A549 (cell line): ENCODE data around the gene PUS7. TPM values are rescaled to one million over a fixed set of nuclear protein-coding genes. Genes with fewer than 3 reads are reported as not detected.

ENCODE experiments used
- ATAC-seq, 2 experiments: fragments of 200-7000 bp in 1 of 2; fragments of >200 bp in 1 of 2; cut with Nextera tagmentation in 1 of 2; cut with Tn5 transposase in 1 of 2; 3 replicates each; pipeline versions ENCODE4 v1.8.0 to v1.9.1; 2018 to 2020; ENCODE audit warnings: mild to moderate bottlenecking in 1 of 2, moderate library complexity in 1 of 2
- CTCF ChIA-PET: fragments of 300-600 bp; sonication (Branson Sonifier 250); formaldehyde crosslinking; extraction: SDS; loops from one replicate; lab custom pipeline; 2021; ENCODE audit warnings: antibody characterized with exemption, inconsistent platforms; lab: Yijun Ruan, JAX
- POLR2A ChIA-PET: fragments of 350-600 bp; formaldehyde crosslinking; extraction: SDS; loops from one replicate; lab custom pipeline; 2021; ENCODE audit warnings: antibody characterized with exemption, inconsistent platforms; lab: Yijun Ruan, JAX
- DNase-seq, 2 experiments: peaks; one replicate each; pipeline versions ENCODE4 v3.0.0 to v3.0.0-alpha.2; 2011 to 2016; ENCODE audit warnings: low read depth in 1 of 2, low spot score in 1 of 2
- FAIRE-seq: peaks from 2 replicates; lab custom pipeline; 2011; peaks lifted over from hg19 to GRCh38; lab: Jason Lieb, UNC
- H3K27ac ChIP-seq, 2 experiments: fragments of >200 bp; sonication (Bioruptor Twin); formaldehyde crosslinking; 3 replicates each; pipeline ENCODE4 v1.5.1; 2016 to 2017
- H3K4me1 ChIP-seq: fragments of >200 bp; sonication (Bioruptor Twin); formaldehyde crosslinking; 3 replicates; pipeline ENCODE4 v1.6.1; 2016
- H3K4me2 ChIP-seq: fragments of >200 bp; sonication (Bioruptor Twin); formaldehyde crosslinking; 3 replicates; pipeline ENCODE4 v1.6.1; 2016
- H3K4me3 ChIP-seq: fragments of >200 bp; sonication (Bioruptor Twin); formaldehyde crosslinking; 3 replicates; pipeline ENCODE4 v1.5.1; 2016
- H3K9me3 ChIP-seq: fragments of >200 bp; sonication (Bioruptor Twin); formaldehyde crosslinking; 3 replicates; pipeline ENCODE4 v1.6.1; 2016
- CEBPB ChIP-seq, 2 experiments: fragments of >200 bp in 1 of 2; sonication (Bioruptor Twin) in 1 of 2; formaldehyde crosslinking in 1 of 2; IDR thresholded peaks; 2 replicates each; pipeline ENCODE4 v1.6.1; 2012 to 2016
- CHD4 ChIP-seq: fragments of 200-600 bp; sonication (generic); IDR thresholded peaks from 2 replicates; pipeline ENCODE4 v1.6.1; 2016; ENCODE audit warnings: antibody characterized with exemption, mild to moderate bottlenecking, borderline replicate concordance
- EHMT2 ChIP-seq: fragments of 200-600 bp; sonication (generic); IDR thresholded peaks from 2 replicates; pipeline ENCODE4 v1.6.1; 2016; ENCODE audit warnings: antibody characterized with exemption, low read depth, mild to moderate bottlenecking, moderate library complexity
- FOSL2 ChIP-seq, 2 experiments: fragments of 450-650 bp in 1 of 2; fragments of >200 bp in 1 of 2; sonication (Bioruptor Twin) in 1 of 2; formaldehyde crosslinking; IDR thresholded peaks; 2 replicates each; pipeline versions ENCODE4 v1.5.0 to v1.6.1; 2016 to 2020; ENCODE audit warnings: mild to moderate bottlenecking in 1 of 2, moderate library complexity in 1 of 2
- FOXS1 ChIP-seq: fragments of 250-450 bp; sonication (Bioruptor Pico); IDR thresholded peaks from 2 replicates; pipeline ENCODE4 v1.5.0; 2020; ENCODE audit warnings: mild to moderate bottlenecking, moderate library complexity
- HOXB13 ChIP-seq: fragments of 250-450 bp; sonication (Bioruptor Pico); IDR thresholded peaks from 2 replicates; pipeline ENCODE4 v1.5.0; 2020; ENCODE audit warnings: low read depth, mild to moderate bottlenecking, moderate library complexity
- HOXB5 ChIP-seq: fragments of 250-450 bp; sonication (Bioruptor Pico); IDR thresholded peaks from 2 replicates; pipeline ENCODE4 v1.5.0; 2020; ENCODE audit warnings: mild to moderate bottlenecking, moderate library complexity
- JUN ChIP-seq, 2 experiments: fragments of >200 bp; sonication (Bioruptor Twin); formaldehyde crosslinking; IDR thresholded peaks; 2 replicates in 1 of 2; 3 replicates in 1 of 2; pipeline ENCODE4 v1.6.1; 2016 to 2017
- JUNB ChIP-seq: fragments of >200 bp; sonication (Bioruptor Twin); formaldehyde crosslinking; IDR thresholded peaks from 2 replicates; pipeline ENCODE4 v1.6.1; 2016
- KDM1A ChIP-seq: fragments of 200-600 bp; sonication (generic); IDR thresholded peaks from 2 replicates; pipeline ENCODE4 v1.6.1; 2016; ENCODE audit warnings: low read depth, mild to moderate bottlenecking
- KDM5A ChIP-seq: fragments of 200-600 bp; sonication (generic); IDR thresholded peaks from 2 replicates; pipeline ENCODE4 v1.6.1; 2016; ENCODE audit warnings: antibody characterized with exemption, mild to moderate bottlenecking
- NFE2L2 ChIP-seq: fragments of 150-350 bp; conservative IDR thresholded peaks from 2 replicates; pipeline ENCODE4 v1.6.1; 2014; ENCODE audit warnings: low read length
- RAD21 ChIP-seq, 2 experiments: fragments of >200 bp in 1 of 2; sonication (Bioruptor Twin) in 1 of 2; formaldehyde crosslinking in 1 of 2; IDR thresholded peaks in 1 of 2; conservative IDR thresholded peaks in 1 of 2; 2 replicates in 1 of 2; 3 replicates in 1 of 2; pipeline ENCODE4 v1.6.1; 2012 to 2018; ENCODE audit warnings: inconsistent platforms in 1 of 2
- RCOR1 ChIP-seq: fragments of 150-350 bp; IDR thresholded peaks from 2 replicates; pipeline ENCODE4 v1.6.1; 2014; ENCODE audit warnings: antibody characterized with exemption, low read length, low read depth
- REST ChIP-seq: fragments of 200-600 bp; sonication (generic); IDR thresholded peaks from 2 replicates; pipeline ENCODE4 v1.6.1; 2016; ENCODE audit warnings: antibody characterized with exemption, mild to moderate bottlenecking, moderate library complexity
- RFX5 ChIP-seq: fragments of 450-650 bp; IDR thresholded peaks from 2 replicates; pipeline ENCODE4 v1.7.1; 2014; ENCODE audit warnings: antibody characterized with exemption, mild to moderate bottlenecking, moderate library complexity
- SMC3 ChIP-seq: fragments of >200 bp; sonication (Bioruptor Twin); formaldehyde crosslinking; IDR thresholded peaks from 3 replicates; pipeline ENCODE4 v1.6.1; 2018; ENCODE audit warnings: inconsistent platforms
- TFCP2L1 ChIP-seq: fragments of 250-450 bp; sonication (Bioruptor Pico); IDR thresholded peaks from 2 replicates; pipeline ENCODE4 v1.5.0; 2021; ENCODE audit warnings: mild to moderate bottlenecking
- TP53 ChIP-seq: fragments of 250-450 bp; sonication (Bioruptor Pico); IDR thresholded peaks from 2 replicates; pipeline ENCODE4 v1.5.0; 2021; ENCODE audit warnings: mild to moderate bottlenecking, moderate library complexity
- ZFP36 ChIP-seq: fragments of 450-650 bp; IDR thresholded peaks from 2 replicates; pipeline ENCODE4 v1.6.1; 2014; ENCODE audit warnings: borderline replicate concordance; ENCODE audit not compliant: partially characterized antibody
- ZNF302 ChIP-seq: fragments of 250-450 bp; sonication (Bioruptor Pico); IDR thresholded peaks from 2 replicates; pipeline ENCODE4 v1.9.0; 2021; ENCODE audit warnings: inconsistent platforms, mild to moderate bottlenecking, moderate library complexity
- ZSCAN20 ChIP-seq: fragments of 250-450 bp; sonication (Bioruptor Pico); IDR thresholded peaks from 2 replicates; pipeline ENCODE4 v1.8.0; 2022; ENCODE audit warnings: mild to moderate bottlenecking, moderate library complexity
- WGBS: methylation state at CpG from one replicate; pipeline ENCODE4 v1.1.6; 2017; ENCODE audit errors: missing lambda C conversion rate; 5-methylcytosine and 5-hydroxymethylcytosine counted together
- polyA plus RNA-seq, 4 experiments: library from polyadenylated mRNA; depleted of rRNA in 3 of 4; stranded (reverse); fragments of >200 nt; fragmentation: RNase III in 1 of 4; extraction: RNeasy Plus Mini Kit Qiagen cat#74134 plus additional on column Dnase treatment in 1 of 4; gene quantifications; 2 replicates in 3 of 4; 3 replicates in 1 of 4; pipeline ENCODE4 v1.2.3, GENCODE V29; 2011 to 2017
- TF ChIP-seq, protein P1 (sequence below): fragments of 450-650 bp; IDR thresholded peaks from 2 replicates; pipeline ENCODE4 v1.6.1; 2014; ENCODE audit warnings: antibody characterized with exemption
- TF ChIP-seq, protein P2 (sequence below): fragments of >200 bp; sonication (Bioruptor Twin); formaldehyde crosslinking; IDR thresholded peaks from 3 replicates; pipeline ENCODE4 v1.5.1; 2016
- TF ChIP-seq, protein P3 (sequence below): fragments of >200 bp; sonication (Bioruptor Twin); formaldehyde crosslinking; IDR thresholded peaks from 3 replicates; pipeline ENCODE4 v1.6.1; 2016
- TF ChIP-seq, protein P4 (sequence below): IDR thresholded peaks from 2 replicates; pipeline ENCODE4 v1.6.1; 2012; ENCODE audit warnings: low read depth, borderline replicate concordance

Gene PUS7
- polyA plus RNA-seq, 2 of the 4 experiments (the other 2 are of a cell fraction), result 33.1 to 47.9 TPM

DNA sequence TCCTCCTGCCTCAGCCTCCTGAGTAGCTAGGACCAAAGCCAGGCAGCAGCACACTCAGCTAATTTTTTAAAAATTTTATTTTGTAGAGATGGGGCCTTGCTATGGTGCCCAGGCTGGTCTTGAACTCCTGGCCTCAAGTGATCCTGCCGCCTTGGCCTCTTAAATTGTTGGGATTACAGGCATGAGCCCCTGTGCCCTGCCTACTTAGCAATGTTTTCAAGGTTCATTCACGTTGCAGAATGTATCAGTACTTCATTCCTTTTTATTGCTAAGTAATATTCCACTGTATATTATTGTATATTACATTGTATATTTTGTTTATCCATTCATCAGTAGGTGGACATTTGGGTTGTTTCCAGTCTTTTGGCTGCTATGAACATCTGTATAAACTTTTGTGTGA, 44.2 kb downstream of the PUS7 start:
- POLR2A ChIA-PET, result no interaction called here
- TF ChIP-seq RFX5 (no peak), JUNB (no peak), HOXB5 (no peak), FOXS1 (CRISPR knock-in tag) (no peak), HOXB13 (CRISPR knock-in tag) (no peak), KDM5A (no peak), CHD4 (no peak), KDM1A (no peak), JUN (IDR thresholded peaks at IDR 0.05) (no peak), ZSCAN20 (CRISPR knock-in tag) (no peak), REST (no peak), SMC3 (no peak)
- TF ChIP-seq, protein P1, sequence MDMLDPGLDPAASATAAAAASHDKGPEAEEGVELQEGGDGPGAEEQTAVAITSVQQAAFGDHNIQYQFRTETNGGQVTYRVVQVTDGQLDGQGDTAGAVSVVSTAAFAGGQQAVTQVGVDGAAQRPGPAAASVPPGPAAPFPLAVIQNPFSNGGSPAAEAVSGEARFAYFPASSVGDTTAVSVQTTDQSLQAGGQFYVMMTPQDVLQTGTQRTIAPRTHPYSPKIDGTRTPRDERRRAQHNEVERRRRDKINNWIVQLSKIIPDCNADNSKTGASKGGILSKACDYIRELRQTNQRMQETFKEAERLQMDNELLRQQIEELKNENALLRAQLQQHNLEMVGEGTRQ, result no peak
- TF ChIP-seq, protein P2, sequence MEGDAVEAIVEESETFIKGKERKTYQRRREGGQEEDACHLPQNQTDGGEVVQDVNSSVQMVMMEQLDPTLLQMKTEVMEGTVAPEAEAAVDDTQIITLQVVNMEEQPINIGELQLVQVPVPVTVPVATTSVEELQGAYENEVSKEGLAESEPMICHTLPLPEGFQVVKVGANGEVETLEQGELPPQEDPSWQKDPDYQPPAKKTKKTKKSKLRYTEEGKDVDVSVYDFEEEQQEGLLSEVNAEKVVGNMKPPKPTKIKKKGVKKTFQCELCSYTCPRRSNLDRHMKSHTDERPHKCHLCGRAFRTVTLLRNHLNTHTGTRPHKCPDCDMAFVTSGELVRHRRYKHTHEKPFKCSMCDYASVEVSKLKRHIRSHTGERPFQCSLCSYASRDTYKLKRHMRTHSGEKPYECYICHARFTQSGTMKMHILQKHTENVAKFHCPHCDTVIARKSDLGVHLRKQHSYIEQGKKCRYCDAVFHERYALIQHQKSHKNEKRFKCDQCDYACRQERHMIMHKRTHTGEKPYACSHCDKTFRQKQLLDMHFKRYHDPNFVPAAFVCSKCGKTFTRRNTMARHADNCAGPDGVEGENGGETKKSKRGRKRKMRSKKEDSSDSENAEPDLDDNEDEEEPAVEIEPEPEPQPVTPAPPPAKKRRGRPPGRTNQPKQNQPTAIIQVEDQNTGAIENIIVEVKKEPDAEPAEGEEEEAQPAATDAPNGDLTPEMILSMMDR, result no peak
- TF ChIP-seq, protein P3, sequence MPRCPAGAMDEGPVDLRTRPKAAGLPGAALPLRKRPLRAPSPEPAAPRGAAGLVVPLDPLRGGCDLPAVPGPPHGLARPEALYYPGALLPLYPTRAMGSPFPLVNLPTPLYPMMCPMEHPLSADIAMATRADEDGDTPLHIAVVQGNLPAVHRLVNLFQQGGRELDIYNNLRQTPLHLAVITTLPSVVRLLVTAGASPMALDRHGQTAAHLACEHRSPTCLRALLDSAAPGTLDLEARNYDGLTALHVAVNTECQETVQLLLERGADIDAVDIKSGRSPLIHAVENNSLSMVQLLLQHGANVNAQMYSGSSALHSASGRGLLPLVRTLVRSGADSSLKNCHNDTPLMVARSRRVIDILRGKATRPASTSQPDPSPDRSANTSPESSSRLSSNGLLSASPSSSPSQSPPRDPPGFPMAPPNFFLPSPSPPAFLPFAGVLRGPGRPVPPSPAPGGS, result no peak
- Histone ChIP-seq H3K27ac (no peak overlapping the region), H3K4me1 (no peaks in the 10 kb centered on the region), H3K9me3 (no peaks in the 10 kb centered on the region), H3K4me3 (no peak overlapping the region), H3K4me2 (no peak overlapping the region)
- FAIRE-seq (no peak), ATAC-seq (no peak), DNase-seq (no peak)
- 89% methylated on average over 2 of the region's 2 CpGs for WGBS
- CTCF ChIA-PET, result no interaction called here

DNA sequence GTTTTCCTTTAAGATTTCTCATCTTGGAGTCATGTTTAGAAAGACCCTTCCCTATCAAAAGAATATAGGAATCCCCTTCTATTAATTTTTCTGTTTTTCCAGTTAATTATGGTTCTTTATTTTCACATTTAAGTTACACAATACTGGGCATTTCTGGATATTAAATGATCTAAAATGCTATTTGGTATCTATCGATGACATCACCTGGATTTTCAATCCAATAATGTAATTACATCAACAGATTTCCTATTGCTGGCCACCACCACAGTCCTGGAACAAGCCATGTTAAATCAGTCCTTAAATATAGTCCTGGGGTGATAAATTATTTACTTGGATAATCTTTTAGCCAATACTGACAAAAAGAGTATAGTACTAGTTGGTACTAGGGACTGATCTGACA, 48.0 kb downstream of the PUS7 start:
- WGBS, result 89% methylated on average over 1 of the region's 1 CpG
- CTCF ChIA-PET, result no interaction called here

More for the DNA sequence above, 48.0 kb downstream of the PUS7 start:
- no peak for FAIRE-seq
- DNase-seq, result no peak
- Histone ChIP-seq H3K4me3 (no peak overlapping the region), H3K9me3 (no peaks in the 10 kb centered on the region), H3K4me2 (no peak overlapping the region), H3K27ac (no peak overlapping the region), H3K4me1 (no peaks in the 10 kb centered on the region)
- POLR2A ChIA-PET, result no interaction called here
- TF ChIP-seq, protein P4, sequence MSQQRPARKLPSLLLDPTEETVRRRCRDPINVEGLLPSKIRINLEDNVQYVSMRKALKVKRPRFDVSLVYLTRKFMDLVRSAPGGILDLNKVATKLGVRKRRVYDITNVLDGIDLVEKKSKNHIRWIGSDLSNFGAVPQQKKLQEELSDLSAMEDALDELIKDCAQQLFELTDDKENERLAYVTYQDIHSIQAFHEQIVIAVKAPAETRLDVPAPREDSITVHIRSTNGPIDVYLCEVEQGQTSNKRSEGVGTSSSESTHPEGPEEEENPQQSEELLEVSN, result no peak
- TF ChIP-seq, protein P1, result no peak
- no peak for TF ChIP-seq RCOR1
- TF ChIP-seq ZNF302 (CRISPR knock-in tag), result no peak
- TF ChIP-seq SMC3, result no peak
- no peak for TF ChIP-seq CEBPB (IDR thresholded peaks at IDR 0.05)
- TF ChIP-seq TP53, result no peak
- TF ChIP-seq RAD21 (conservative IDR thresholded peaks at IDR 0.05 in 1 of 2, IDR thresholded peaks at IDR 0.05 in 1 of 2), result no peak
- no peak for TF ChIP-seq NFE2L2
- no peak for TF ChIP-seq CHD4
- no peak for TF ChIP-seq ZFP36
- TF ChIP-seq EHMT2, result no peak
- no peak for TF ChIP-seq TFCP2L1 (CRISPR knock-in tag)
- no peak for TF ChIP-seq FOSL2 (IDR thresholded peaks at IDR 0.05)
- no peak for TF ChIP-seq FOSL2 (CRISPR knock-in tag; IDR thresholded peaks at IDR 0.05)
- no peak for ATAC-seq
